GM12891 (cell line): ENCODE results near the gene SMIM36.

Experiments used
- PAX5 ChIP-seq: IDR thresholded peaks from 2 replicates; pipeline ENCODE4 v1.6.1; 2011; ENCODE audit warnings: low read length, moderate library complexity, mild to moderate bottlenecking; ENCODE audit not compliant: insufficient read depth, severe bottlenecking
- POLR2A ChIP-seq: IDR thresholded peaks from 2 replicates; pipeline ENCODE4 v1.6.1; 2011; ENCODE audit warnings: low read depth, low read length, control low read depth
- POLR2AphosphoS5 ChIP-seq: IDR thresholded peaks from 2 replicates; pipeline ENCODE4 v1.6.1; 2011; ENCODE audit warnings: low read depth, low read length, control low read depth

DNA sequence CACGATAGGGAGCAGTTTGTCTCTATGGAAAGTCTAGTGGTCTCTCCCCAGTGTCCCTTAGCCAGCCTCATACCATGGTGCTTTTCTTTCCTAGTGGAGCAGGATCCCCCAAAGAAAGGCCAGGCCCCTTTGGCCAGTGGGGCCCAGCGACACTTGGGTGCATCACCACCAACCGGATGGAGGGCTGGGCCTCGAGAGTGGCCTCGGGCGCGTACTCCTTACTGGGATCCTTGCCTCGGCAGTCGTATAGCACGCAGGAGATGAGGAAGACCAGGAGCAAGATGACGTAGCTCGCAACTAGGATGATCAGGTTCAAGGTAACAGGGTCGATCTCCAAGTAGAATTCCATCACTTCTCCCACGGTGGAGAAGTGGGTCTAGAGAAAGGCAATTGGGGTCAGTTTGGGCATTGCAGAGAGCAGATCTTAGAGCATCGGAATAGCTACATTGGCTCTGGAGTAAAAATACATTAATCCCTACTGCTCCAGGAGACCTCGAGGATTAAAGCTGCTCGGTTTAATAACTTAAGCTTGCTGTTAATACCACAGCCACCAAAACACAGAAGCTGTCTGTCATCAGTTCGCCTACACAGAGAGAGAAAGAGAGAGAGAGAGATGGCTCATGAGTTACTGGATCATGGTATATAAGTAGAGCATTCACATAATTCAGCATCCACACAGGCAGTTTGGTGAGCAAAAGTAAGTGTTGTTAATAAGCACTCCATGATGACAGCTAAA is at the start of gene SMIM36:
- no peak for TF ChIP-seq POLR2A
- no peak for TF ChIP-seq POLR2AphosphoS5
- TF ChIP-seq PAX5, result no peak
